ES-I3 (cell line): ENCODE measurements around the gene SMR3B.
A peak's percentile ranks its signal among the peaks of the same experiment; 100 is the strongest.

Experiments used
- H3K36me3 ChIP-seq: 2 replicates; pipeline ENCODE4 v1.6.1; 2013; ENCODE audit warnings: mild to moderate bottlenecking, low read length, control low read depth, moderate library complexity; ENCODE audit not compliant: insufficient read depth
- H3K4me1 ChIP-seq: 2 replicates; pipeline ENCODE4 v1.6.1; 2013; ENCODE audit warnings: mild to moderate bottlenecking, control low read depth, low read length; ENCODE audit not compliant: insufficient read depth
- H3K9ac ChIP-seq: 2 replicates; pipeline ENCODE4 v1.6.1; 2013; ENCODE audit warnings: low read depth, mild to moderate bottlenecking, low read length, moderate library complexity
- H3K9me3 ChIP-seq: 2 replicates; pipeline ENCODE4 v1.6.1; 2013; ENCODE audit warnings: mild to moderate bottlenecking, low read length, moderate library complexity; ENCODE audit not compliant: control insufficient read depth, insufficient read depth

SMR3B gene

DNA sequence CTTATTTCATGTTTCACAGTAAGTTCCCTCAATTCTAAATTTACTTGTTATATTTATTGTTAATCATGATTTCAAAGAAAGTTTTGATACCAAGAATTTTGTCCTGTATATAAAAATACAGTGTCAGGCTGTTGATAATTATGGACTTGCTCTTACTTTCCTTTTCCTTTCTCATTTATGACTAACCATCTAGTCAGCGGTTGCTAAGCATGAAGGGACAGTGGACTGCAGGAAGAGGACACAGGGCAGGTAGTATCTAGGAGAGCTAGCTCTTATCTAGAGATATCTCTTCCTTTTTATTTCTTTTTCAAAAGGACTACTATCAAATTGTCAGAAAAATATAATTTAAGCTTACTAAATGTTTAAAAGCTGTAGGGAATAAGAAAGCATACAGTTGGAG is 16.4 kb downstream of the SMR3B start:
- no peaks in the 10 kb centered on the region for H3K4me1 ChIP-seq
- no peak overlapping the region for H3K9ac ChIP-seq
- H3K36me3 ChIP-seq: no peaks in the 10 kb centered on the region
- no peaks in the 10 kb centered on the region for H3K9me3 ChIP-seq

DNA sequence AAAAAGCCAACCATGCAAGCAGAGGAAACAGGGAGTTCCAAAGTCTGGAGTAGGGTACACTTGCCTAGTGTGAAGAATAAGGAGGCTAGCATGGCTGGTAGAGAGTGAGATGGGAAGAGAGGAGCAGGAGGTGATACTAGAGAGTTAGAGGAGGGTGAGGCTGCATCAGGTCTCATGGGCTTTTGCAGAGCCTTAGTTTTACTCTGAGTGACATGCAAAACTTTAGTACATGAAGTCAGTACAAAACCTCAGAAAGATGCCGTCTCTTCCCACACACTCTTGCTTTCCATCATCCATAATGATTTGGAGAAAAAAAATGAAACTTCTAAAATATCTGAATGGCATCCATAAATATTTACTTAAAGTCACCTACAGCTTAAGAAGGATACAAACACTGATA is 19.8 kb downstream of the SMR3B start:
- H3K9ac ChIP-seq: no peak overlapping the region
- H3K36me3 ChIP-seq: no peaks in the 10 kb centered on the region
- H3K9me3 ChIP-seq: no peaks in the 10 kb centered on the region
- H3K4me1 ChIP-seq: no peaks in the 10 kb centered on the region

DNA sequence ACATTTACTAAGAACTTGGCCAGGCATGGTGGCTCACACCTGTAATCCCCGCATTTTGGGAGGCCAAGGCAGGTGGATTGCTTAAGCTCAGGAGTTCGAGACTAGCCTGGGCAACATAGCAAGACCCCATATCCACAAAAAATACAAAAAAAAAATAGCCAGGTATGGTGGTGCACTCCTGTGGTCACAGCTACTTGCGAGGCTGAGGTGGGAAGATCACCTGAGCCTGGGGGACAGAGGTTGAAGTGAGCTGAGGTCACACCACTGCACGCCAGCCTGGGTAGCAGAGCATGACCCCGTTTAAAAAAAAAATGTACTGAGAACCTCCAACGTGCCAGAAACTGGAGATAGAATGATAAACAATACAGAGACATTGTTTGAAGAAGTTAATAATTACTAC is 22.8 kb downstream of the SMR3B start:
- Histone ChIP-seq H3K9ac (no peak overlapping the region), H3K4me1 (no peaks in the 10 kb centered on the region), H3K9me3 (0 out of 2 replicates have a peak, but pooled peaks cover 3% of the 10 kb centered on the region), H3K36me3 (no peaks in the 10 kb centered on the region)

DNA sequence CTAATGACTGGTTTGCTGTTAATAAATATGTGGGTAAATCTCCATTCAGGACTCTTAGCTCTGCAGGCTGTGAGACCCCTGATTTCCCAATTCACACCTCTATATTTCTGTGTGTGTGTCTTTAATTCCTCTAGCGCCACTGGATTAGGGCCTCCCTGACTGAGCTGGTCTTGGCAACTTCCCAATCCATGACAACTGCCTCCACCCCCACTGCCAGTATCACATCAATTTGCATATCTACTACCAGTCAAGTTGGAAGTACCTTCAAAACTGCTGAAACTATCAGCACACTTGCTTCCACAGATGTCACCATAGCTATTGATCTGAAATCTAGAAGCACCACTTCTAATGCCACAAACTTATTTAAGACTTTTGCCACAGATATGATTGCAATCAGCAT is 42.4 kb downstream of the SMR3B start:
- Histone ChIP-seq H3K4me1 (peaks cover under 1% of the 10 kb centered on the region; the same call in 1 of the 2 replicates), H3K9me3 (peaks cover 5% of the 10 kb centered on the region; the same call in 1 of the 2 replicates), H3K36me3 (no peaks in the 10 kb centered on the region), H3K9ac (no peak overlapping the region)

DNA sequence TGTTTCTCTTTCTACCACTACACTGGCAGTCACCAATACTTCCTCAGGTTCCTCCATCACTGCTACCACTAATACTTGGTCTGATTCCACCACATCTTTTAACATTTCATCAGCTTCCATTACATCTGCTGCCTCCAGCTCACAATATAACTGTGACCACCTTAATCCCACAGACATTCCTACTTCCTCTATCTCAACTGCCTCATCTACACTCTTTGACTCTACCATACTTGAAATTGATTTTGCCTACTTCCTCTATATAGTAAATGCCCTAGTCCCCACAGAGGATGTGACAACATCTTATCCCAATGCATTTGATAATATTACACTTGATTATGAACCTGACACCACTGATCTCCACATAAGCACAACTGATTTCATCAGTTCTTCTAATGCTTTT is 43.9 kb downstream of the SMR3B start:
- H3K36me3 ChIP-seq: no peaks in the 10 kb centered on the region
- peaks cover 2% of the 10 kb centered on the region; the same call in 1 of the 2 replicates for H3K4me1 ChIP-seq
- H3K9ac ChIP-seq: no peak overlapping the region

DNA sequence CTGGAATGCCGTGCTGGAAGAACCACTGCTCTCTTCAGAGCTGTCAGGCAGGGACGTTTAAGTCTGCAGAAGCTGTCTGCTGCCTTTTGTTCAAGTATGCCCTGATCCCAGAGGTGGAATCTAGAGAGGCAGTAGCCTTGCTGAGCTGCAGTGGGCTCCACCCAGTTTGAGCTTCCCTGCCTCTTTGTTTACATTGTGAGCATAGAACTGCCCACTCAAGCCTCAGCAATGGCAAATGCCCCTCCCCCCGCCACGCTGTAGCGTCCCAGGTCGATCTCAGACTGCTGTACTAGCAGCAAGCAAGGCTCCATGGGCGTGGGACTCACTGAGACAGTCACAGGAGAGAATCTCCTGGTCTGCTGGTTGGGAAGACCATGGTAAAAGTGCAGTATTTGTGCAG is 54.3 kb downstream of the SMR3B start:
- H3K9me3 ChIP-seq: no peaks in the 10 kb centered on the region
- no peaks in the 10 kb centered on the region for H3K4me1 ChIP-seq
- H3K9ac ChIP-seq: peak overlapping the region; percentile 9; the same call in 1 of the 2 replicates
- no peaks in the 10 kb centered on the region for H3K36me3 ChIP-seq

More for the DNA sequence above, 43.9 kb downstream of the SMR3B start:
- H3K9me3 ChIP-seq: peaks cover 5% of the 10 kb centered on the region; the same call in 1 of the 2 replicates
